H1 (cell line): ENCODE measurements around the gene FPR2. TPM values are rescaled to one million over a fixed set of nuclear protein-coding genes. Genes with fewer than 3 reads are reported as not detected.

Experiments
- CTCF ChIA-PET: fragments of 300-600 bp; sonication (Branson Sonifier 250); formaldehyde crosslinking; loops from one replicate; lab custom pipeline; 2021; ENCODE audit not compliant: partially characterized antibody; lab: Charles Lee
- POLR2A ChIA-PET: fragments of 300-600 bp; sonication (Branson Sonifier 250); formaldehyde crosslinking; loops from one replicate; lab custom pipeline; 2021; ENCODE audit warnings: inconsistent platforms; ENCODE audit not compliant: partially characterized antibody; lab: Charles Lee
- DNase-seq, 2 experiments: peaks; one replicate each; pipeline versions ENCODE4 v3.0.0 to v3.0.0-alpha.2; 2010 to 2022; ENCODE audit warnings: low spot score in 2 of 2, low read depth in 1 of 2, mixed read lengths in 1 of 2
- FAIRE-seq: peaks from 2 replicates; lab custom pipeline; 2011; peaks lifted over from hg19 to GRCh38; lab: Jason Lieb, UNC
- H2AFZ ChIP-seq: 2 replicates; pipeline ENCODE4 v1.8.1; 2012; ENCODE audit warnings: low read length, inconsistent platforms
- H2AK5ac ChIP-seq: 2 replicates; pipeline ENCODE4 v1.6.1; 2013; ENCODE audit warnings: low read depth, low read length
- H2BK120ac ChIP-seq: replicated peaks from 2 replicates; pipeline ENCODE3; 2013; ENCODE audit warnings: low read depth, low read length, inconsistent platforms
- H2BK12ac ChIP-seq: 2 replicates; pipeline ENCODE4 v1.6.1; 2013; ENCODE audit warnings: low read depth, low read length
- H2BK15ac ChIP-seq: 2 replicates; pipeline ENCODE4 v1.6.1; 2013; ENCODE audit warnings: low read length
- H2BK20ac ChIP-seq: 2 replicates; pipeline ENCODE4 v1.6.1; 2013; ENCODE audit warnings: low read length
- H2BK5ac ChIP-seq: 2 replicates; pipeline ENCODE4 v1.6.1; 2013; ENCODE audit warnings: low read depth, low read length
- H3K14ac ChIP-seq: 2 replicates; pipeline ENCODE4 v1.6.1; 2013; ENCODE audit warnings: inconsistent platforms; ENCODE audit not compliant: insufficient read length
- H3K18ac ChIP-seq: 2 replicates; pipeline ENCODE4 v1.6.1; 2013; ENCODE audit warnings: low read length; ENCODE audit errors: extremely low read depth
- H3K23ac ChIP-seq: 2 replicates; pipeline ENCODE4 v1.6.1; 2013; ENCODE audit warnings: inconsistent platforms; ENCODE audit not compliant: insufficient read length
- H3K23me2 ChIP-seq: 2 replicates; pipeline ENCODE4 v1.6.1; 2013; ENCODE audit warnings: low read depth, low read length
- H3K27ac ChIP-seq: 2 replicates; pipeline ENCODE4 v1.6.1; 2011; ENCODE audit warnings: low read depth, low read length, inconsistent platforms
- H3K27me3 ChIP-seq, 4 experiments: replicated peaks in 1 of 4; 1 replicate in 1 of 4; 2 replicates in 3 of 4; pipeline versions ENCODE4 v1.6.1 to v1.8.1; 2011 to 2013; ENCODE audit warnings: low read length in 3 of 4, mild to moderate bottlenecking in 3 of 4, inconsistent platforms in 2 of 4, mixed read lengths in 2 of 4, moderate library complexity in 1 of 4; ENCODE audit not compliant: control insufficient read depth in 3 of 4, insufficient read depth in 3 of 4; ENCODE audit errors: extremely low read depth in 1 of 4
- H3K36me3 ChIP-seq, 4 experiments: 2 replicates each; pipeline versions ENCODE4 v1.6.1 to v1.8.1; 2011 to 2013; ENCODE audit warnings: mild to moderate bottlenecking in 4 of 4, low read length in 3 of 4, moderate library complexity in 2 of 4, control low read depth in 1 of 4, inconsistent platforms in 1 of 4; ENCODE audit not compliant: insufficient read depth in 4 of 4, control insufficient read depth in 2 of 4
- H3K4ac ChIP-seq: replicated peaks from 2 replicates; pipeline ENCODE3; 2013; ENCODE audit warnings: low read length, low read depth, mixed read lengths, inconsistent platforms; ENCODE audit not compliant: insufficient read length
- H3K4me1 ChIP-seq, 4 experiments: replicated peaks in 1 of 4; 1 replicate in 1 of 4; 2 replicates in 3 of 4; pipeline versions ENCODE4 v1.6.1 to v1.8.1; 2011 to 2013; ENCODE audit warnings: low read length in 3 of 4, inconsistent platforms in 2 of 4, mixed read lengths in 1 of 4; ENCODE audit not compliant: insufficient read depth in 4 of 4, control insufficient read depth in 3 of 4
- H3K4me2 ChIP-seq, 2 experiments: 2 replicates each; pipeline versions ENCODE4 v1.6.1 to v1.8.1; 2011 to 2013; ENCODE audit warnings: low read depth in 2 of 2, low read length in 2 of 2, control low read depth in 1 of 2, inconsistent platforms in 1 of 2, mild to moderate bottlenecking in 1 of 2; ENCODE audit not compliant: insufficient read depth in 1 of 2
- H3K4me3 ChIP-seq, 4 experiments: fragments of 200-600, 300-600 bp in 1 of 4; sonication (generic), shearing (Covaris generic), sonication (Bioruptor Twin) in 1 of 4; 2 replicates each; pipeline versions ENCODE4 v1.5.1 to v1.8.1; 2011 to 2016; ENCODE audit warnings: low read length in 4 of 4, low read depth in 3 of 4, control low read depth in 2 of 4, inconsistent platforms in 2 of 4, mild to moderate bottlenecking in 2 of 4, mixed read lengths in 1 of 4, moderate library complexity in 1 of 4; ENCODE audit not compliant: insufficient read depth in 2 of 4; ENCODE audit errors: extremely low read depth in 1 of 4
- H3K56ac ChIP-seq: replicated peaks from 2 replicates; pipeline ENCODE3; 2013; ENCODE audit warnings: low read depth, mild to moderate bottlenecking, mixed read lengths, low read length, inconsistent platforms; ENCODE audit not compliant: insufficient read length
- H3K79me1 ChIP-seq: 2 replicates; pipeline ENCODE4 v1.6.1; 2013; ENCODE audit warnings: low read depth, low read length, control low read depth
- H3K79me2 ChIP-seq, 2 experiments: 2 replicates each; pipeline versions ENCODE4 v1.6.1 to v1.8.1; 2012 to 2013; ENCODE audit warnings: low read length in 2 of 2, mild to moderate bottlenecking in 2 of 2, inconsistent platforms in 1 of 2; ENCODE audit not compliant: insufficient read depth in 2 of 2, control insufficient read depth in 1 of 2
- H3K9ac ChIP-seq, 4 experiments: replicated peaks in 1 of 4; 1 replicate in 1 of 4; 2 replicates in 3 of 4; pipeline versions ENCODE4 v1.6.1 to v1.8.1; 2011 to 2013; ENCODE audit warnings: low read depth in 3 of 4, low read length in 3 of 4, control low read depth in 2 of 4, mild to moderate bottlenecking in 2 of 4, moderate library complexity in 2 of 4, inconsistent platforms in 1 of 4; ENCODE audit errors: extremely low read depth in 1 of 4
- H3K9me3 ChIP-seq, 2 experiments: 2 replicates each; pipeline versions ENCODE4 v1.6.1 to v1.8.1; 2012 to 2013; ENCODE audit warnings: mild to moderate bottlenecking in 2 of 2, moderate library complexity in 2 of 2, control low read depth in 1 of 2, inconsistent platforms in 1 of 2, low read depth in 1 of 2, low read length in 1 of 2, mixed read lengths in 1 of 2; ENCODE audit not compliant: insufficient read depth in 2 of 2
- H4K20me1 ChIP-seq, 2 experiments: replicated peaks in 1 of 2; 2 replicates each; pipeline versions ENCODE3 to v1.8.1; 2011 to 2013; ENCODE audit warnings: inconsistent platforms in 2 of 2, low read length in 2 of 2, mild to moderate bottlenecking in 1 of 2; ENCODE audit not compliant: insufficient read depth in 2 of 2, control insufficient read depth in 1 of 2
- H4K5ac ChIP-seq: 2 replicates; pipeline ENCODE4 v1.6.1; 2013; ENCODE audit warnings: low read length, low read depth, mixed read lengths, inconsistent platforms; ENCODE audit not compliant: insufficient read length
- H4K8ac ChIP-seq: 2 replicates; pipeline ENCODE4 v1.8.0; 2013; ENCODE audit warnings: mild to moderate bottlenecking, moderate library complexity, low read length, inconsistent platforms; ENCODE audit not compliant: insufficient read depth; ENCODE audit errors: extremely low read depth
- H4K91ac ChIP-seq: replicated peaks from 2 replicates; pipeline ENCODE3; 2013; ENCODE audit warnings: low read length, mixed read lengths, inconsistent platforms; ENCODE audit not compliant: insufficient read length
- E2F6 ChIP-seq: IDR thresholded peaks from 2 replicates; pipeline ENCODE4 v1.6.1; 2012; ENCODE audit warnings: inconsistent platforms
- EZH2 ChIP-seq: fragments of 200-600 bp; sonication (generic); IDR thresholded peaks from 2 replicates; pipeline ENCODE4 v1.7.1; 2012; ENCODE audit warnings: low read depth, mild to moderate bottlenecking, moderate library complexity, low read length, inconsistent platforms; ENCODE audit not compliant: severe bottlenecking
- SIN3A ChIP-seq, 2 experiments: IDR thresholded peaks in 1 of 2; conservative IDR thresholded peaks in 1 of 2; 2 replicates each; pipeline ENCODE4 v1.6.1; 2011 to 2012; ENCODE audit warnings: low read length in 2 of 2, improper control_type of control experiment in 1 of 2, low read depth in 1 of 2, mild to moderate bottlenecking in 1 of 2
- WGBS, 2 experiments: shearing (Covaris generic) in 1 of 2; methylation state at CpG; one replicate each; pipeline versions ENCODE4 v1.1.6 to v1.1.7; 2013 to 2015; ENCODE audit warnings: low lambda C conversion rate in 2 of 2, mixed read lengths in 2 of 2, inconsistent platforms in 1 of 2, low coverage in 1 of 2, missing lambda C conversion rate in 1 of 2; ENCODE audit not compliant: insufficient replicate concordance in 2 of 2, insufficient coverage in 1 of 2, insufficient read length in 1 of 2; ENCODE audit errors: extremely low coverage in 1 of 2, missing lambda C conversion rate in 1 of 2; 5-methylcytosine and 5-hydroxymethylcytosine counted together
- polyA plus RNA-seq, 7 experiments: library from polyadenylated mRNA; depleted of rRNA in 3 of 7; stranded (reverse) in 5 of 7; unstranded in 2 of 7; fragments of >200 nt in 5 of 7; fragments of 200-250 nt in 2 of 7; gene quantifications; 1 replicate in 5 of 7; 2 replicates in 1 of 7; 4 replicates in 1 of 7; pipeline versions ENCODE4 v1.2.1 to v1.2.3, GENCODE V29; 2011 to 2013; ENCODE audit warnings: missing spikeins in 2 of 7, mixed read lengths in 2 of 7
- total RNA-seq: library from RNA; stranded (reverse); fragmentation: NEBNext Ultra II Directional; extraction: Animal tissue kit (Norgen Biotek cat#: 25700); gene quantifications from 2 replicates; pipeline ENCODE4 v1.2.1, GENCODE V29; 2021

FPR2 gene
- total and polyA plus RNA-seq, 2 of the 8 experiments (the other 6 are each of a cell fraction or from before 2014, with no cell fraction given) = 0.17 TPM; not detected in 1

- Histone ChIP-seq H2BK120ac (no peak overlapping the region), H3K4me3 (no peak overlapping the region), H3K27ac (no peak overlapping the region), H4K91ac (no peak overlapping the region), H3K23ac (no peak overlapping the region), H3K79me1 (no peaks in the 10 kb centered on the region), H3K4me2 (no peak overlapping the region), H2BK20ac (no peak overlapping the region), H3K79me2 (no peaks in the 10 kb centered on the region), H3K9me3 (peaks cover 6% of the 10 kb centered on the region in 2 experiments), H3K4me1 (peaks cover 0 to 5% (median 1%) of the 10 kb centered on the region in 4 experiments; a peak in 3 of 7 replicates), H2BK5ac (no peak overlapping the region), H4K5ac (no peak overlapping the region), H2AK5ac (no peak overlapping the region), H2AFZ (no peak overlapping the region), H3K14ac (no peak overlapping the region), H2BK12ac (no peak overlapping the region), H3K9ac (no peak overlapping the region), H2BK15ac (no peak overlapping the region), H3K36me3 (no peaks in the 10 kb centered on the region), H4K8ac (no peak overlapping the region)
- WGBS, 2 experiments = 85% methylated on average over 5 of the region's 5 CpGs; no CpG with 5 or more reads in 1 of the 2 experiments
- TF ChIP-seq EZH2 (no peak), SIN3A (conservative IDR thresholded peaks at IDR 0.05 in 1 of 2, IDR thresholded peaks at IDR 0.05 in 1 of 2; ENCODE audit: low read depth in 1 of 2, low read length in 2 of 2) (no peak), E2F6 (no peak)
- TF ChIP-seq, all 59 proteins: peak for 0
- Histone ChIP-seq H3K4ac (no peak overlapping the region), H3K18ac (no peak overlapping the region), H4K20me1 (no peaks in the 10 kb centered on the region), H3K27me3 (no peaks in the 10 kb centered on the region), H3K23me2 (no peaks in the 10 kb centered on the region), H3K56ac (no peak overlapping the region)
- FAIRE-seq = no peak
- DNase-seq = no peak
- CTCF ChIA-PET = interaction anchor here (1.0 to 1.8 kb wide), 2 partner anchors 28 to 147 kb away, joined by 4 read pairs; no protein-coding TSS in a partner anchor
- POLR2A ChIA-PET = no interaction called here
These were observed 43.0 kb downstream of the FPR2 start for GRCh38 chr19:51803967-51804366.
